ENCODE measurements around the gene TOP3B.

TOP3B gene

GRCh38 chr22:21961886-21962654 is 20.5 kb downstream of the TOP3B start:
- no peak for DNase-seq

GRCh38 chr22:21961127-21961867 is 21.3 kb downstream of the TOP3B start:
- DNase-seq = no peak

DNA sequence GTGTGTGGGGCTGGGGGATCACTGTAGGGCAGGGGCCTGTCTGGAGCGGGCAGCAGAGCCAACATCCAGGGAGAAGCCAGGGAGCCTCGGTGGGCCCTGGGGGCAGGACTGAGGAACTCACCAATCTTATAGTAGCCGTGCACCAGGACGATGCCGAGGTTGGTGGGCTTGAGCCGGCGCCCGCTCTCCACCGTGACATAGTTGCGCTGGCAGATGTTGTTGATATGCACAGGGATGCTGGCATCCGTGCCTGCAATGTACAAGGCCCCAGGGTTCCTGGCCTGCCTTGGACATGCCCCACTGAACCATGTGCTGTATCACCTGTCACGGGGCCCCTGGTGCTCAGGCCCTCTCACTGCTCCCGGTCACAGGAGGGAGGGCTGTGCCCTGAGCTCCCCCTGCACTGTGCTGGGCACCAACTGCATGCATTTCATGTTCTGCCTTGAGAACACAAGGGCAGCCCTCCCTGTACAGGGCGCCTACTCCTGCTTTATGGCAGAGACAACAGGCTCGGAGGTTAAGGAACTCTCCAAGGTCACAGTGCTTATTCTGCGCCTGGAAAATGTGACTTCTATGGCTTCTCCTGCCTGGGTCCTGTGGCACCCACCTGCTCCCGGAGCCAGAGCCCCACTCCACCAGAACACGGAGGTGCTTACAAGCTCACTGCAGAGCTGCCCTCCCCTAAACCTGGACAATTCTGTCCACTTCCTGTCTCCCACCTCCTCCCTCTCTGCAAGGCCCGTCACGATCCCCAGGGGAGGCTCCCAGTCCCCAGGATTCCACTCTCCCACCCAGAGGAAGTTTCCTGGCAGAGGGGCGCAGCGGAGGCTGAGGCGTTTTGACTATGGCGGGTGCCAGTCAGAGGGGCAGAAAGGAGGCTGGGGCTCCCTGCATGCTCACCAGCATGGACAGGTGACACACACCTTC is 22.1 kb downstream of the TOP3B start:
- no peak for DNase-seq

DNA sequence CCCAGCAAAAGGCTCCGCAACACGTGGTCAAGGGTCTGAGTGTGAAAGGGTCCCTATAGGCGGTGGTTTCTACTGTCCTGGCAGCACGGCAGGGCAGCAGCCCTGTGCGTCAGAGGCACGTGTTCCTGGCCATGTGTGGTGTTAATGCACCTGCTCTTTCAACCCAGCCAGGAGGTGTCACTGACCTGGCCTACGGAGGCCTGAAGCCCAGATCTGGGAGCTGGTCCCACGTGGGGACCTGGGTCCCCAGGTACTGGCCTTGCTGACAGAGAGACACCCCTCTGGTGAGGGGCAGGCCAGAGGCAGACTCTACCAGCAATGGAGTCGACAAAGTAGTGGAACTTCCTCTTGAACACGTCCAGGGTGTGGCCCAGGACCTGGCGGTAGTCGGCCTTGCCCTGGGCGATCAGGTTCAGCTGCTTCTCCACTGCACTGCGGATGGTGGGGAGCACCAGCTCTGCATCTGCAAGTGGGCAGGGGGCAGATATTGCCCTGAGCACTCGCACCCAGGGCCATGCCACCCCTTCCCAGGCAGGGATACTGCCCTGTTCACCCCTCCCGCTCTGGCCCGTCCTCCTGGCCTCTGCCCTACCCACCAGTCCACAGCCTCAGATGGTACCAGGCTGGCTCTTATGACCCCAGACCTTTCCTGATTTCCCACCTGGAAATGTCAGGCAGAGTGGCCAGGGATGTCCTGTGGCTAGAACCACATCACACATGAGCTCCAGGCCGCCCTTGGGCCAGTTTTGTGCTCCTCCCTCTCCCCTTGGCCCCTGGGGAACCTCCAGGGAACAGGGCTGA is 23.1 kb downstream of the TOP3B start:
- no peak for DNase-seq

DNA sequence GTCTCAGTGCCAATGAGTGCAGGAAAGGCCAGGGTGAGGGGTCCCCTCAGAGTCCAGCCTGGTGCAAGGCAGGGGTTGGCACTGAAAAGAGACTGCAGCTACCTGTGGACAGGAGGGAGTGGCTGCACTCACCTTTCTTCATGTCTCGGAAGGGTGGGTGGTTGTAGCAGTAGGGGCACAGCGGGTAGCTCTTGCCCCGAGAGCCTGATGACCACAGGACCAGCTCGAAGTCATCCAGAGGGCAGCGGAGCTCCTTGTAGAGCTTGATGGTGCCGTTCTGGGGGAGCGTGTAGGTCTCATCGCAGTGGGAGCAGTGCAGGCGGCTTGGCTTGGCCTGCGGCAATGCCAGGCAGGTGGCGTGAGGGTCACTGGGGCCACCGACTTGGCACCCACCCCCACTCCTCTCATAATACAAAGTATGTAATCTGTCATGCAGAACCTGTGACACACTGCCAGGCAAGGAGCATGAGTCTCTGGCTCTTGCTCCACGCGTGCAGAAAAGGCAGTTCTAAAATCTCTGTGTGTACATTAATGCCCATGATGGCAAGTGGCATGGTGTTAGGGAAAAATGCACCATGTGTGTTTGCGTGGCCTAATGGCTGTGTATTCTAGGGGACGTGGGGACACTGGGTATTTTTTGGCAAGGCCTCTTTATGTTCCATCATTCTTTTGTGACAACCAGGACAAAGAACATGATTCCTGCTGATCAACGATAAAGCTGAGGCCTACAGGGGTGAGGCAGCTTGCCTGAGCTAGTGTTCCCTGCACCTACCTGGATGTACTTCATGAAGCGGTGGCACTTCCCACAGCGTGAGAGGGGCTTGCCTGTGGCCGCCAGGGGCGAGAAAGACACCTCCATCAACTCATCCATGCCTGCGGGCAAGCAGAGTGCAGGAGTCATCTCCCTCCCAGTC is 24.0 kb downstream of the TOP3B start:
- DNase-seq = no peak

DNA sequence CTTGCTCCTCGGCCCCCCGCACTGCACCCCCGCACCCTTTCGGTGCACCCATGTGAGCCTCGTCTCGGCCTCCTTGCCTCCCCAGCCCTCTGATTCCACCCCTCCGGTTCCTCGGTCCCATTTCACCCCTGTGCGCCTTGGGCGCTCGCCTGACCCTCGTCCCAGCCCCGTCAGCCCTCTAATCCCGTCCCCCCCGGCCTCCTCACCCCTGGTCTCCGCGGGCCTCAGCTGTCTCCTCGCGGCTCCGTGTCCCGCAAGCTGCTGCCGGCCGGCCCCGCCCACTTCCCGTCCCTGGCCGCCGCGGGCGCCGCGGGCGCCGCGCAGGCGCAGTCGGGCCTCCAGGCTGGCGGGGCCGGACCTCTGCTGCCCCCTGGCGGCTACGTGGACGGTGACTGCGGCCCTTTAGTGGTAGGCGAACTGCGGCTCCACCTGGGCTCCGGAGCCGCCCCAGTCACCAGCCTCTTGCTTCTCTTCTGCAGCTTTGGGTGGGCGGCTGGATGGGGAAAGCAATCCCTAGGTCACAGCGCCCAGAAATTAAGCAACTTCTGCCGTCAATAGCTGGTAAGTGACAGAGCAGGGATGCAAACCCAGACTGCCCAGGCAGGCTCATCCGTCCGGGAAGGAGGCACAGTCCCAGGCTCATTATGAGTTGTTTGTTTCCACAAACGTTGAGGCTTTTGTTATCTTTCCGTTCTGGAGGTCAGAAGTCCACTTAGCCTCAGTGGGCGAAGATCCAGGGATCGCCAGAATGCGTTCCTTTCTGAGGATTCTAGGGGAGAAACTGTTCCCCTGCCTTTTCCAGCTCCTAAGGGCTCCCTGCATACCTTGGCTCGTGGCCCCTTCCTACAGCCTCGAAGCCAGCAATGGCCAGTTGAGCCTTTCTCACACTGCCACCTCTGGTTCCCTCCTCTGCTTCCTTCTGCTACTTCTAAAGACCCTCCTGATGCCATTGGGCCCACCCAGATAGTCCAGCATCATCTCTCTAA is 29.7 kb downstream of the TOP3B start, which contains the start of gene PPM1F:
Gene PPM1F, minus strand, starts transcription at position 263 of the 986 bp plus-strand sequence. CDS start 6,800 bp downstream, outside the sequence.
- peak; percentile 85 to 89 for DNase-seq

GRCh38 chr22:21951931-21952465 is 30.6 kb downstream of the TOP3B start:
- DNase-seq = no peak

DNA sequence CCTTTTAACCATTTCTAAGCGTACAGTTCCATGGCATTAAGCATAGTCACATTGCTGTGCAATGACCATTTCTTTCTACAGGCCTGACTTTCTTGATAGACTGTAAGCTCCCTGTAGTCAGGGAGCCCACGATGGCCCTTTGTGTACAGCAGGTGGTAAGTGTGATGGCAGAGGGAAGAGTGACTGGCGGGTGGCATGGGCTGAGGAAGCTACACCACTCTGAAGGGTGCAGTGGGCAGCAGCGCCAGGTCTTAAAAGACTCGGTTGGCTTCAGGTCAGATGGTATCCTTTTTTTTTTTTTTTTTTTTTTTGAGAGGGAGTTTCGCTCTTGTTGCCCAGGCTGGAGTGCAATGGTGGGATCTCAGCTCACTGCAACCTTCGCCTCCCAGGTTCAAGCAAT is 31.5 kb downstream of the TOP3B start:
- DNase-seq = no peak

GRCh38 chr22:21949948-21950347 is 32.6 kb downstream of the TOP3B start:
- no peak for DNase-seq

- DNase-seq = no peak
Measured at GRCh38 chr22:21949569-21949918, 33.0 kb downstream of the TOP3B start.

DNA sequence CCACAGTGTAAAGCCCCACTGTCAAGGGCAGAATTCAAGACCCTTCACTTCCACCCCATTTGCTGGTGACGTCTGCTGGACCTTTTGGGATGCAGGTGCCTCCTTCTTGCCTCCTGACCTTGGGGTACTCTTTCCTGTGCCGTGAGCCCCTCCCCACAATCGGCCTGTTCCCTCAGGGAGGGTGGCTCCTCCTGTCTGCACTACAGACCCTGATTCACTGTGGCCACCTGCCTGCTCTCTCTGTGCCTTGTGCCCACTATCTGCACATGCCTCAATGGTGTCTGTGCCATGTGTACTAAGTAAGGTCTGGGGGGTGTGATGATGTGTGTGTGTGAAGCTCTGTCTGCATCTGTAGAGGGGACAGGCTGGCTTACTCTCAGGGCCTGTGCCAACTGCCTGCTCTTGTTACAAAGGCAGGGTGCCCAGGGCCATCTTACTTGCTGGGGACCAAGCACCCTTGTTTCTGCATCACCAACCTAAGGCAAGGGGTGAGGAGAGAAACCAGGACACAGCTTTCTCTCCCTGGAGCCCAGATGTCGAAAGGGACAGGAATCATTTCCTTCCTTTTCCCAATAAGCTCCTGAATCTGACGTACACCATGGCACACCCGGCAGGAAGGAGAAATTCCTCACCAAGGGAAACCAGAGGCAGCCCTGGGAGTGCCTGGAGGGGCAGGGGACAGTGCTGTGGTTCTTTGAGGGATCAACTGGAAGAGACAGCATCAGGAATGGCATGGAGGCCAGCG is 33.6 kb downstream of the TOP3B start:
- no peak for DNase-seq

DNA sequence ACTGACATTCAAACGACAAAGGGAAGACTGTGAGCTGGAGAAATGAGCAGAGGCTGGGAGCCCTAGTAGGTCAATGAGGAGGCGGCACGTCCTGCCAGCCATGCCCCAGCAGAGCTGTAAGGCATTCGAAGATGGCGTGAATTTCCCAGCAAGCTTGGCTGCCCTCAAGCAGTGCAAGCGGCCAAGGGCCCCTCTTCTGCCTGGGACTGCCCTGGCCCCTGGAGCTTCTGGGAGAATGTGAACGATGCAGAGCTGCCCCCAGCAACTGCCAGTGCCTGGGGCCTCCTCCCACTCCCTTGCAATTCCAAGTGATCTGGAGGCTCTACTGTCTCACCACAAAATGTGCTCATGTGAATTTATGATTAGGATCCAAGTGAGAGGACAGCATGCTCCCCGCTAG is 34.2 kb downstream of the TOP3B start:
- DNase-seq = no peak

GRCh38 chr22:21947040-21948014 is 35.3 kb downstream of the TOP3B start:
- no peak for DNase-seq

- no peak for DNase-seq
Measured at GRCh38 chr22:21946262-21946925, 36.2 kb downstream of the TOP3B start.

DNA sequence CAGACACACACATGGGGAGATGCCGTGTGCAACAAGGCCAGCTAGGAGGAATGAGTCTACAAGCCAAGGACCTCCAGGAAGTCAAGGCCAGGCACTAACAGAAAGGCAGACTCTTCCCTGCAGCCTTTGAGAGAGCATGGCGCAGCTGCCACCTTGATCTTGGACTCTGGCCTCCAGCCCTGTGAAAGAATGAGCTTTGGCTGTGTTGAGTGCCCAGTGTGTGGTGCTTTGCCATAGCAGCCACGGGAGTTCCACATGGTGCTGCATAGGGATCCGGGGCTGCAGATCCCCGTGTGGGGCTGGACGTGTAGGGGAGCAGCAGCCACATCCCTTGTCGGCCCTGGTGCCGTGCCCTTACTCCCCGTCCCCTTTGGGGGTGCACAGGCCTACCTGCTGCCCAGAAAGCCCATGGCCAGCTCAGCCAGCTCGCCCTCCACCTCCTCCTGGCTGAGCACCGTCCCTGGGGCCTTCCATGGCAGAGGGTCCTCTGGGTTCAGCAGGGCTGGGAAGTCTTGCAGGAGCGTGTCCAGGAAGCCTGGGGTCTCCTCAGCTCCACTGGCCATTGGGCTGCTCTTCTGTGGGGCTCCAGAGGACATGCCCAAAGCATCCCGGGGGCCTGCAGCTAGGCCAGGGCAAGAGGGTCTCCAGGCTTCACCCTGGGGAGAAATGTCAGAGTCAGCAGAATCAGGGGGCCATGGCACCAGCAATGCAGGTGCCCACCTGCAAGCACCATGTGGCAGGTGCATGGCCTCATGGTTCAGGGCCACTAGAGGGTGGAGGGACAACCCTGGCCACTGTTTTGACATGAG is 36.9 kb downstream of the TOP3B start:
- DNase-seq = no peak

GRCh38 chr22:21944871-21945270 is 37.7 kb downstream of the TOP3B start:
- no peak for DNase-seq
